ENCODE results near the gene DNAH11. TPM values are rescaled to one million over a fixed set of nuclear protein-coding genes. Genes with fewer than 3 reads are reported as not detected.

DNAH11 gene
- total RNA-seq, 2 experiments from 2014 or later, result 0.25 to 0.43 TPM

GRCh38 chr7:21939136-21939857 lies 396.5 kb downstream of the DNAH11 start:
- H3K4me3 Mint-ChIP-seq, result peak overlapping the region; percentile 58
- H3K4me1 Mint-ChIP-seq, result peaks cover 55% of the 10 kb centered on the region
- peaks cover 55% of the 10 kb centered on the region for H3K36me3 Mint-ChIP-seq
- no peaks in the 10 kb centered on the region for H3K27me3 Mint-ChIP-seq
- POLR2A ChIA-PET, result no interaction called here
- H3K9me3 Mint-ChIP-seq, result peaks cover 7% of the 10 kb centered on the region
- H3K27ac Mint-ChIP-seq, result peak overlapping the region; percentile 82
- ATAC-seq (ENCODE audit: low read depth) (peak; percentile 61), DNase-seq (no peak)

DNA sequence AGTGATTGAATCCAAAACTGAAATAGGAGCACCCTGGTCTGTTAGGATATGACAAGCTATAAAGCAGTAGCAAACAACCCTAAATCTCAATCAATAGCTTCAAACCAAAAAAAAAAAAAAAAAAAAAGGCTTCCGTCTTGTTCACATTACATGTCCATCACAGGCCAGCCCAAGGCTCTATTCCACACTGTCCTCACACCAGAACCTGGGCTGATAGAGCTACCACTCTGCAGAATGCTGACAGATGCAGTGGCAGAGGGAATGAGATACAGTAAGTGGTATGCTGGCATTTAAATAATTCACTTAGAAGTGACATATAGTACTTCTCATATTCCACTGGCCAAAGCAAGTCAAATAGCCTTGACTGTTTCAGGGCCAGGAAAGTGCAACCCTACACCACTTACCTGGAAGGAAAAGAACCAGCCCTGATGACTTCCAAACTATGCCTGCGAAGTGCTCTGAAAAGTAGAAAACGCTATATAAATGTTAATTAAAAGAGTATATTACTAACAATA lies 397.1 kb downstream of the DNAH11 start:
- no peak for DNase-seq
- peak; percentile 55 for ATAC-seq (ENCODE audit: low read depth)
- peaks cover 54% of the 10 kb centered on the region for H3K4me1 Mint-ChIP-seq
- peaks cover 50% of the 10 kb centered on the region for H3K36me3 Mint-ChIP-seq
- POLR2A ChIA-PET, result no interaction called here
- peaks cover 5% of the 10 kb centered on the region for H3K9me3 Mint-ChIP-seq
- H3K4me3 Mint-ChIP-seq, result peak overlapping the region; percentile 58
- no peaks in the 10 kb centered on the region for H3K27me3 Mint-ChIP-seq
- H3K27ac Mint-ChIP-seq, result peak overlapping the region; percentile 82

GRCh38 chr7:21941611-21942141 lies 398.8 kb downstream of the DNAH11 start:
- Mint-ChIP-seq H3K4me3 (peak overlapping the region; percentile 50), H3K27me3 (no peaks in the 10 kb centered on the region), H3K4me1 (peaks cover 55% of the 10 kb centered on the region), H3K27ac (peak overlapping the region; percentile 23), H3K9me3 (peaks cover 2% of the 10 kb centered on the region), H3K36me3 (peaks cover 37% of the 10 kb centered on the region)
- ATAC-seq (ENCODE audit: low read depth) (no peak), DNase-seq (no peak)
- POLR2A ChIA-PET, result no interaction called here

- H3K4me1 Mint-ChIP-seq, result peaks cover 67% of the 10 kb centered on the region
Measured at GRCh38 chr7:21942955-21943354, 400.1 kb downstream of the DNAH11 start.

DNA sequence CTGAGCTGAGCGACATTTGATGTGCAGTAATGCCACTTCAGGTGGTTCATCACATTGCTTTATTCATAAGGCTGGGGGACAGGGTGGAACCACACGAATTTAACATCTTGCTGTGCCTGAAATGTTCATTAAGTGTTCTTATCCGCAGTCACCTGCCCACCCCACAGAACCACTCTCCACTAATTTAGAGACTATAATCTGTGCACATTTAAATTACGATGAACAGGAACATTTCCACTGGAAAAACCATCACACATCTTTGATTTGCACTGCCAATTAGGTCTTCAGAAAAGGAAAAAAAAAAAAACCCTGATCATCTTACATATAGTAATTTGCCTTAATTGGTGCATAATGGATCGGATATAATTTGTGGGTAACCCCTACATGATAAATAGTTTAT lies 400.6 kb downstream of the DNAH11 start:
- DNase-seq (no peak), ATAC-seq (ENCODE audit: low read depth) (no peak)
- Mint-ChIP-seq H3K4me1 (peaks cover 68% of the 10 kb centered on the region), H3K27me3 (peaks cover under 1% of the 10 kb centered on the region), H3K9me3 (no peaks in the 10 kb centered on the region), H3K36me3 (peaks cover 24% of the 10 kb centered on the region), H3K27ac (no peak overlapping the region), H3K4me3 (peak overlapping the region; percentile 33)
- POLR2A ChIA-PET, result no interaction called here

More at GRCh38 chr7:21942955-21943354, 400.1 kb downstream of the DNAH11 start:
- no peak for ATAC-seq (ENCODE audit: low read depth)
- DNase-seq, result no peak
- no peak overlapping the region for H3K27ac Mint-ChIP-seq
- peaks cover 28% of the 10 kb centered on the region for H3K36me3 Mint-ChIP-seq
- no peaks in the 10 kb centered on the region for H3K27me3 Mint-ChIP-seq
- no peaks in the 10 kb centered on the region for H3K9me3 Mint-ChIP-seq
- H3K4me3 Mint-ChIP-seq, result peak overlapping the region; percentile 33
- POLR2A ChIA-PET, result interaction anchor here (0.6 kb wide), 1 partner anchor 508 kb away, joined by 3 read pairs; no protein-coding TSS in a partner anchor

- ATAC-seq (ENCODE audit: low read depth), result no peak
- Mint-ChIP-seq H3K4me1 (peaks cover 63% of the 10 kb centered on the region), H3K36me3 (peaks cover 15% of the 10 kb centered on the region), H3K4me3 (peak overlapping the region; percentile 95), H3K27me3 (peaks cover 9% of the 10 kb centered on the region), H3K27ac (peak overlapping the region; percentile 94), H3K9me3 (no peaks in the 10 kb centered on the region)
- POLR2A ChIA-PET, result interaction anchor here (0.6 to 2.8 kb wide), 11 partner anchors 9 to 589 kb away, joined by 3 to 17 read pairs (median 4); partner anchors contain the start of gene SP4
- DNase-seq, result peak; percentile 62
Measured at GRCh38 chr7:21944616-21945453, 402.0 kb downstream of the DNAH11 start.

DNA sequence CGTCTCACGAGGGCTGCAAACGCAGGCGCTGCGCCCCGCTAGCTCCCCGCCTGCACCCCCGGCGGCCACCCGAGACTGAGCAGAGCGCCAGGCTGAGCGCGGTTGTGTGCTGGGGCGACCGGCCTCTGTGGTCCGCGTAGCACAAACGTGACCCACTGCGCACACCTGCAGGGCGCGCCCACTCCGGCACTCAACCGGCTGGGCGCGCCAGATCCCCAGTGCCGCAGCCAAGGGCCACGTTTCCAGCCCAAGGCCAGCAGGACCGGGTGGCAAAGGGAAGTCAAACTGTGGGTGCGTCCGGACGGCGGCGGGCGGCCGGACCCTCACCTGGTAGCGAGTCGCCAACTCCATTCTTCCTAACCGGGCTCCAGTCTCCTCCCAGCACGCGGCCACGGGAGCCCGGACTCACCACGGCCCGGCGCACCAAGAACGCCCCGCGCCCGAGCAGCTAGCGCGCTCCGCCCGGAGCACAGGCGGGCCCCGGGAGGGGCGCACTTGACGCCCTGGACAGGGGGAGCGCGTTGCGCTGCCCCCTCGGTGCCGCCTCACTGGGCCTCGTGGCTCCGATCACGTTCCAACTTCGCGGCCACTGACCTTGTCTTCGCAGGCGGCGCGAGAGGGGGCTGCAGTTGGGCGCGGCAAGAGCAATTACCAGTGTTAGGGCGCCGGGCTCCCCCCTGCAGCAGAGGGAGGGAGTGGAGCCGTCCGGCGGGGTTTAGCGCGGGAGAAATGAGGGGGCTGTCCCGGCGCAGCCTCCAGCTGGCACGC lies 402.8 kb downstream of the DNAH11 start, which contains the start of gene CDCA7L:
CDCA7L (minus strand) TSS at position 446 of the 768 bp plus-strand sequence; CDS start at position 351, 95 bp downstream.
- no peaks in the 10 kb centered on the region for H3K9me3 Mint-ChIP-seq
- ATAC-seq (ENCODE audit: low read depth), result peak; percentile 87
- peaks cover 56% of the 10 kb centered on the region for H3K4me1 Mint-ChIP-seq
- DNase-seq, result peak; percentile 85
- peak within 1 kb of the TSS; percentile 94 for H3K27ac Mint-ChIP-seq
- H3K36me3 Mint-ChIP-seq, result peaks cover 14% of the 10 kb centered on the region
- peaks cover 9% of the 10 kb centered on the region for H3K27me3 Mint-ChIP-seq
- H3K4me3 Mint-ChIP-seq, result peak within 1 kb of the TSS; percentile 95
- POLR2A ChIA-PET, result interaction anchor here (0.6 to 2.8 kb wide), 10 partner anchors 10 to 590 kb away, joined by 3 to 17 read pairs (median 4); partner anchors contain the start of gene SP4

GRCh38 chr7:21946222-21946709 lies 403.4 kb downstream of the DNAH11 start:
- Mint-ChIP-seq H3K27ac (peak overlapping the region; percentile 94), H3K4me3 (peak overlapping the region; percentile 95), H3K4me1 (peaks cover 53% of the 10 kb centered on the region), H3K27me3 (peaks cover 9% of the 10 kb centered on the region), H3K9me3 (no peaks in the 10 kb centered on the region), H3K36me3 (peaks cover 12% of the 10 kb centered on the region)
- no peak for DNase-seq
- POLR2A ChIA-PET, result interaction anchor here (1.3 to 2.8 kb wide), 4 partner anchors 20 to 591 kb away, joined by 4 to 17 read pairs (median 8); no protein-coding TSS in a partner anchor
- ATAC-seq (ENCODE audit: low read depth), result no peak

DNA sequence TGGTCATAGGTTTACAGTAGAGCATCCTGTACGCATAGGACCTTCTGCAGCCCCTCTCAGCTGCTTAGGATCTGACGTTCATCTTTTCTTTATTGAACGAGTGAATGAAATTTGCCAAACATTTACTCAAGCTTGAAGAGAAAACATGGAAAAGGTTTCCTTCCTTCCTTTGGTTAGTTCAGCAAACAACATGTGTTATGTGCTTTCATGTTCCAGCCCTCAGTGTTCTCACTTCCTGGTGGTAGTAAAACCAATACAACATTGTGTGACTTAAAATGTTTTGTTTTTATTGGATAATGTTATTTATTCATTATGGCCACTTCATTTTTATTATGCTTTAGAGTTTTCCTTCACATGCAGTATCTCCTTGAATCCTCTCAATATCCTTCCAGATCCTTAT lies 404.2 kb downstream of the DNAH11 start:
- Mint-ChIP-seq H3K9me3 (no peaks in the 10 kb centered on the region), H3K4me1 (peaks cover 48% of the 10 kb centered on the region), H3K4me3 (no peak overlapping the region), H3K36me3 (peaks cover 11% of the 10 kb centered on the region), H3K27me3 (peaks cover 9% of the 10 kb centered on the region), H3K27ac (no peak overlapping the region)
- POLR2A ChIA-PET, result interaction anchor here (2.8 kb wide), 1 partner anchor 49 kb away, joined by 17 read pairs; no protein-coding TSS in a partner anchor
- DNase-seq (no peak), ATAC-seq (ENCODE audit: low read depth) (no peak)

DNA sequence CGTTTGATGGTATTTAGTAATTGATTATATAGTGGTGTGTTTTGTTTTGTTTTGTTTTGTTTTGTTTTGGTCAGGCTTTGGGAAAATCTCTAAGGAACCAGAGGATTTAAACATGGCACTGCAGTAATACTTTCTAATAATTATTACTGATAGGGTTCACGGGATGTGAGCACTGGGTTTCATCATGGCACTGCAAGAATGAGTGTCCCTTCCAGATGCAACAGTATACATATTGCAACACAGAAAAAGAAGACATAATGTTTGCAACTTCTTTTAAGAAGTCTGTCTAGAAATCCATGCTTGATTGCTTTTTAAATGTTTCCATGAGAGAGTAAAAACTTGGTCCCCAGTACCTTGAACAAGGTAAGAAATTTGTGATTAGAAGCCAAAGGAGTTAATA lies 405.1 kb downstream of the DNAH11 start:
- Mint-ChIP-seq H3K9me3 (no peaks in the 10 kb centered on the region), H3K36me3 (peaks cover 5% of the 10 kb centered on the region), H3K4me3 (no peak overlapping the region), H3K27ac (no peak overlapping the region), H3K4me1 (peaks cover 39% of the 10 kb centered on the region), H3K27me3 (peaks cover 9% of the 10 kb centered on the region)
- ATAC-seq (ENCODE audit: low read depth), result no peak
- DNase-seq, result no peak
- POLR2A ChIA-PET, result interaction anchor here (0.7 kb wide), 1 partner anchor 105 kb away, joined by 3 read pairs; no protein-coding TSS in a partner anchor

GRCh38 chr7:21948364-21948763 lies 405.5 kb downstream of the DNAH11 start:
- no peak for ATAC-seq (ENCODE audit: low read depth)
- Mint-ChIP-seq H3K27me3 (peaks cover 9% of the 10 kb centered on the region), H3K4me3 (no peak overlapping the region), H3K27ac (no peak overlapping the region), H3K9me3 (no peaks in the 10 kb centered on the region), H3K4me1 (peaks cover 35% of the 10 kb centered on the region), H3K36me3 (peaks cover 2% of the 10 kb centered on the region)
- POLR2A ChIA-PET, result no interaction called here
- DNase-seq, result no peak

DNA sequence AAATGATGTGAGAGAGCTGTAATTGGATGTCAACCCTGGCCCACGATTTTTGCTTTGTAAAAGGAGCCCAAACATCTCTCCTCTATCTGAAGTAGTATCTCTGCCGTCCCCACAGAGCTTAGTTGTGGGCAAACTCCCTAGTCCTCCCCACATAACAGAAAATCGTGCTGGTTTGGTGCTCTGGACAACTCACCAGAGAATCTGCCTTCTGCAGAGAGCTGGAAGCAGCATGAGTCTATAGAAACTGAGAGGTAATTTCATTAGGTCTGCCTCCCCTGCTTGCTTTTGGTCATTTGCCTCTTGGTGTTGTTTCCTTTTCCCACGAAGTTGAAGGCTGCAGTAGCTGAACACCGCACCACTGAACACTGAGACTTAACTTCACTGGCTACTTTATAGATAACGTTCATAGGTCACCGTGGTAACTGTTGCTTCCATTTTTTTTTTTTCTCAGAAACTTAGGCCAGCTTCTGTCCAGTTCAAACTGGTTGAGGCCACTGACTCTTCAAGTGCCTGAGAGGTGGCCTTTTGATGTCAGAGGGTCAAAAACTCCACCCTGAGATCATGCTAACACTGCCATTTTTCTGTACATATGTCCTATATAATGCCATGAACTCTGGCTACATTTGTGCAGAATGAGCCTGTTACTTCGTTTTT lies 406.2 kb downstream of the DNAH11 start:
- peaks cover 9% of the 10 kb centered on the region for H3K27me3 Mint-ChIP-seq
- H3K9me3 Mint-ChIP-seq, result no peaks in the 10 kb centered on the region
- H3K4me3 Mint-ChIP-seq, result no peak overlapping the region
- no peak overlapping the region for H3K27ac Mint-ChIP-seq
- POLR2A ChIA-PET, result no interaction called here
- no peak for DNase-seq
- H3K36me3 Mint-ChIP-seq, result no peaks in the 10 kb centered on the region
- no peak for ATAC-seq (ENCODE audit: low read depth)
- peaks cover 30% of the 10 kb centered on the region for H3K4me1 Mint-ChIP-seq

Data from activated naive CD8-positive, alpha-beta T cell treated with anti-CD3 and anti-CD28 coated beads, Interleukin-2, amount 10 ng/mL, durations not matched to agents 7 days and 5 days (primary cell).